ENCODE data around the gene KRI1.

Gene KRI1

GRCh38 chr19:10505583-10506229, 60.1 kb downstream of the KRI1 start:
- in situ Hi-C loops (cut with MboI; ENCODE audit: low pct_unique_long_range_greater_than_20kb, low sequenced_read_pairs, unreplicated experiment), result no loop called here

More at GRCh38 chr19:10505583-10506229, 60.1 kb downstream of the KRI1 start:
- peak; percentile 85 for TF ChIP-seq CTCF (IDR thresholded peaks at IDR 0.05; ENCODE audit: extremely low read depth, insufficient read depth, missing control alignments)
- peak; percentile 73 for DNase-seq (ENCODE audit: low spot score)
